ENCODE measurements around the gene ARHGAP24.

- TF ChIP-seq, protein P1, sequence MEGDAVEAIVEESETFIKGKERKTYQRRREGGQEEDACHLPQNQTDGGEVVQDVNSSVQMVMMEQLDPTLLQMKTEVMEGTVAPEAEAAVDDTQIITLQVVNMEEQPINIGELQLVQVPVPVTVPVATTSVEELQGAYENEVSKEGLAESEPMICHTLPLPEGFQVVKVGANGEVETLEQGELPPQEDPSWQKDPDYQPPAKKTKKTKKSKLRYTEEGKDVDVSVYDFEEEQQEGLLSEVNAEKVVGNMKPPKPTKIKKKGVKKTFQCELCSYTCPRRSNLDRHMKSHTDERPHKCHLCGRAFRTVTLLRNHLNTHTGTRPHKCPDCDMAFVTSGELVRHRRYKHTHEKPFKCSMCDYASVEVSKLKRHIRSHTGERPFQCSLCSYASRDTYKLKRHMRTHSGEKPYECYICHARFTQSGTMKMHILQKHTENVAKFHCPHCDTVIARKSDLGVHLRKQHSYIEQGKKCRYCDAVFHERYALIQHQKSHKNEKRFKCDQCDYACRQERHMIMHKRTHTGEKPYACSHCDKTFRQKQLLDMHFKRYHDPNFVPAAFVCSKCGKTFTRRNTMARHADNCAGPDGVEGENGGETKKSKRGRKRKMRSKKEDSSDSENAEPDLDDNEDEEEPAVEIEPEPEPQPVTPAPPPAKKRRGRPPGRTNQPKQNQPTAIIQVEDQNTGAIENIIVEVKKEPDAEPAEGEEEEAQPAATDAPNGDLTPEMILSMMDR (IDR thresholded peaks at IDR 0.05) = no peak
- no peak for TF ChIP-seq POLR2A (IDR thresholded peaks at IDR 0.05)
Observed at GRCh38 chr4:85741921-85742591, 267.1 kb downstream of the ARHGAP24 start.

Measured in right lobe of liver (tissue), 4 donors.